Measurements from ENCODE around the gene RHBDD2.

- TF ChIP-seq CTCF (IDR thresholded peaks at IDR 0.05): no peak
- TF ChIP-seq POLR2A (IDR thresholded peaks at IDR 0.05): no peak
- no peak for TF ChIP-seq EP300 (IDR thresholded peaks at IDR 0.05)
- no peak for TF ChIP-seq POLR2AphosphoS5 (IDR thresholded peaks at IDR 0.05)
Observed at GRCh38 chr7:75843613-75844116, 35.2 kb upstream of the RHBDD2 start.

Data from sigmoid colon (tissue), 4 donors.